GM12873 (cell line): Measurements from ENCODE around the gene TEAD1.

Source experiments
- TF ChIP-seq, protein P1 (sequence below): IDR thresholded peaks from 2 replicates; pipeline ENCODE4 v1.5.1; 2012; ENCODE audit warnings: low read depth, mild to moderate bottlenecking, moderate library complexity, low read length, control low read depth; ENCODE audit not compliant: insufficient read depth; ENCODE audit errors: missing control alignments

TEAD1 gene

DNA sequence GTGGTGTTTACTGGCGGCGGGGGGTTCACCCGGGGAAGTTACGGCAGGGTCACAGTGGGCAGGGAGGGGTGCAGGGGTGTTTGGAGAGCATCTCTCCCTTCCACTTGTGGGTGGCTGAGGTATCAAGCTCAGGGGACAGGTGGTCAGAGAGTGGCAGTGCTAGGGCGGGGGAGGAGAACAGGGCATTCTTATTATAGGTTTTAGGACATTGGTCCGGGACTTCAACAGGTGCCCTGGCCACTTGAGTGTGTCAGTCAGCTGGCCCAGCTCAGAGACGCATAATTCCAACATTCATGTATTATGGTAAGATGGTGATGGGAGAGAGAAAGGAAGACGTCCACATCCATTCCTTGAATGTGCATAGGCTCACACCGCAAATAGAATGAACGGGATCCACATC is 101.7 kb downstream of the TEAD1 start:
- TF ChIP-seq, protein P1, sequence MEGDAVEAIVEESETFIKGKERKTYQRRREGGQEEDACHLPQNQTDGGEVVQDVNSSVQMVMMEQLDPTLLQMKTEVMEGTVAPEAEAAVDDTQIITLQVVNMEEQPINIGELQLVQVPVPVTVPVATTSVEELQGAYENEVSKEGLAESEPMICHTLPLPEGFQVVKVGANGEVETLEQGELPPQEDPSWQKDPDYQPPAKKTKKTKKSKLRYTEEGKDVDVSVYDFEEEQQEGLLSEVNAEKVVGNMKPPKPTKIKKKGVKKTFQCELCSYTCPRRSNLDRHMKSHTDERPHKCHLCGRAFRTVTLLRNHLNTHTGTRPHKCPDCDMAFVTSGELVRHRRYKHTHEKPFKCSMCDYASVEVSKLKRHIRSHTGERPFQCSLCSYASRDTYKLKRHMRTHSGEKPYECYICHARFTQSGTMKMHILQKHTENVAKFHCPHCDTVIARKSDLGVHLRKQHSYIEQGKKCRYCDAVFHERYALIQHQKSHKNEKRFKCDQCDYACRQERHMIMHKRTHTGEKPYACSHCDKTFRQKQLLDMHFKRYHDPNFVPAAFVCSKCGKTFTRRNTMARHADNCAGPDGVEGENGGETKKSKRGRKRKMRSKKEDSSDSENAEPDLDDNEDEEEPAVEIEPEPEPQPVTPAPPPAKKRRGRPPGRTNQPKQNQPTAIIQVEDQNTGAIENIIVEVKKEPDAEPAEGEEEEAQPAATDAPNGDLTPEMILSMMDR, result no peak

DNA sequence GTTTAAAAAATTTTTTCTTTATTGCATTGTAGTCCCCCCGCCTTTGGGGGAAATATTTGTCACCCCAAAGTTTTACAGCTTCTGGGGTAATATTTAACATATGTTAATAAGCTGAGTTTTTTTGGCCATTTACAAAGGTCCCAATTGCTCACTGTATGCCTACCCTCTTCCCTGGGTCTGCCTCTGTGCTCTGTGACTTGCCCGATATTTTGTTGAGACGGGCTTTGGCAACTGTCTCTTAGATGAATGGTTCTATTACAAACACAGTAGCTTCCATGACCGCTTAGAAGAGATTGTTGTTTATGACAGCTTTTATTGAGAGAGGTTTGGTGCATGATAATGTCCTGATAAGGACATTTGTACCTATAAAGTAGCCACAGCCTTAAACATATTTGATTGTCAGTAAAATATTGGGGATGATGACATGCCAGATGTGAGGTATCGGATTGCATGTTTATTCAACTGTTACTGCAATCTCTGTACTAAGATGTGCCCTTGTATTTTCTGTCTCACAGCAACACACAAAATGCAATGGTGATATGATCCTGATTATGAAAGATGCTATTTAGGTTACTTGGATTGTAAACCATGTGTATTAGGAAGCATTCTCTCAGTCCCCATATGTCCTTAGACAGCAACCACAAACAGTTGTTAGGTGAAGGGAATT is 103.1 kb downstream of the TEAD1 start:
- TF ChIP-seq, protein P1, result no peak

DNA sequence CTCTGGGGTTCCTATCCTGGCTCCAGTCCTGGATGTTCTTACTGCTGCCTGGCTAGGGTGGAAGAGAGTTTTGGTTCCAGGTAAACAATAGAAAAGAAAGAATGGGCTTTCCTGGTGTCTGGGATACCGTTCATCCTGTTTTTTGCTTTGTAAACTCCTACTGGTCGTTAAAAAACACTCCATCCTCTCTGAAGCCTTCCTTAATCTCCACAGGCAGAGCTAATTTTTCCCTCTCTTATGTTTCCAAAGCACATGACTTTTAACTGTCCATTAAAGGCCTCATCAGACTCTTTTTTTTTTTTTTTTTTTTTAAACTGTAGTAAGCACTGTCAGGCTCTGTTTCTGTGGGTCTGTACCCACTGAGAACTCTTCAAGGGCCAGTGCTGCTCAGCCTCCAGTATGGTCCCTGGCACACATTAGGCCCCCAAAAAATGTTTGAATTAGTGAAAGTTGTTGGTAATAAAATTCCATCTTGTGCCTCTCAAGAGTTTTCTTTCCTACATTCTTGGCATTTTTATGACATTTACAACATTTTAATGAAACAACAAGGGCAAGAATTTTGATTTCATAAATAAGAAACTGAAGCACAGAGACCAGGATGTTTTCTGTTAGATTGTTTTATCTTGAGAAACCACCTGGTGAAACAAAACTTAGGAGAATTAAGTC is 104.2 kb downstream of the TEAD1 start:
- TF ChIP-seq, protein P1, result no peak

DNA sequence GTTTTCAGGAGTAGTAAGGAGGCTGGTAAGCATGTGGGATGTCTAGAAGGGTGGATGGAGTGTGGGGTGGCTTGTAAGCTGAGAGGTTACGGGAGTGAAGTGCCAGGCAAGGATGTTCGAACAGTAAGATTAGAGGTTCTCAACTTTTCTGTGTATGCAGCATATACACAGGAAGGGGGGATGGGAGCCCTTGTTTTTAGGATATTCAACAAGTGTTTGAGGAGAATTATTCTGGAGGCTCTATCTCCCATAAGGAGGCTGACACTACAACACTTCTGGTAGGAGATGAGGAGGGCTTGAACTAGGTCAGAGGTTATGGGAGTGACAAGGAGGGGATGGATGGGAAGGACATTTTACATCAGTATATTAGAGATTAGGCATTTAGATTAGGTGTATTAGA is 109.5 kb downstream of the TEAD1 start:
- TF ChIP-seq, protein P1, result no peak

DNA sequence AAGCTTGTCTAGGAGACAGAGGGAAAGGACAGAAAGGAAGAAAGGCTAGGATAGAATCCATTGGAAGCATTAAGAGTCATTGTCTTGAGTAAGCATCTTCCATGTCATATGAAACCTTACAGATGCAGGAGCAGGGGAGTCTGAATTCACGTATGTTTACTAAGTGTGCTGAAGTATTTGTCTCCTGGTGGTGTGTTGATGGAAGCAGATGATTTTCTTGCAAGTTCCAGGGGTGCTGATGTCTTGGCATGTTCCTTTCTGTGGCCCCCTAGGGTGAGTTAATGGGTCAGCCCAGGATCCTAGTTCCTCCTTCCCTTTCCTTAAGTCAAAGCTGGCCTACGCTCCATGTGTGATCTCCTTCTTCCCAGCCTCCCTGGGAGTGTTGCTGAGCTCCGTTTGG is 110.2 kb downstream of the TEAD1 start:
- TF ChIP-seq, protein P1, result no peak

DNA sequence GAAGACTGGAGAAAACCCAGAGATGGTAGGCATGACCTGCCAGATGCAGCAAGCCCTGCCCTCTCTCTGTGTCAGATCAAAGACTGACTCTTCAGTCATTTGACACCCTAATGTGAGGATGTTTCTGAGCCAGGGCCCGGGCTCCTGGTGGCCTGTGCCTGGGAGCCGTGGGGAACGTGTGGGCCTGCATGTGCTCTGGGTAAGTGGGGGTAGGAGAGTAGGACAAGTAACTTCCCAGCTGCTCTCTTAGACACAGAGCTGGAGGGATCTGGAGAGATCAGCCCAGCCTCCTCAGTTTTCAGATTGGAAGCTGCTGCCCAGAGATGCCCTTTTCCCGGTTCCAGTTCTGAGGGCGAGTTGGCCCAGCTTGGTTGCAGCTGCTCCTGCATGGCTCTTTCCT is 110.8 kb downstream of the TEAD1 start:
- TF ChIP-seq, protein P1, result no peak

DNA sequence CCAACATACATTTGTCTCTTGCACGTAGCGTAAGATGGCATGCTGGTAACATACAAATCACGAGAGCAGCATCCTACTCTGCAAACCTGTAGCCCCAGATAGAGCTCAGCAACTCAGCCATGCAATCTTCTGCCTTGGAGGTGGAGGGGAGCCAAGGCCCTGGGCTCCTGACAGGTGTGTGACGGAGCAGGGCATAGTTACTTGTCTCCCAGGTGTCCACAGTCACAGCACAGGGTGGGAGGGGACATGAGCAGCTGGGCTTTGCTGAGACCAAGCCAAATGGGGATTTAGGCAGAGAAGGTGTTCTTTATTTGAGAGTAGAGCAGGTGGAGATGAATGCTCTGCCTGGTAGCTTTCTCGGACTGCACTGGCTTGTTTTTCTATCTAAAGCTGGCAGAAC is 111.7 kb downstream of the TEAD1 start:
- TF ChIP-seq, protein P1, result no peak
